Measurements from ENCODE around the gene FST.

Gene FST

DNA sequence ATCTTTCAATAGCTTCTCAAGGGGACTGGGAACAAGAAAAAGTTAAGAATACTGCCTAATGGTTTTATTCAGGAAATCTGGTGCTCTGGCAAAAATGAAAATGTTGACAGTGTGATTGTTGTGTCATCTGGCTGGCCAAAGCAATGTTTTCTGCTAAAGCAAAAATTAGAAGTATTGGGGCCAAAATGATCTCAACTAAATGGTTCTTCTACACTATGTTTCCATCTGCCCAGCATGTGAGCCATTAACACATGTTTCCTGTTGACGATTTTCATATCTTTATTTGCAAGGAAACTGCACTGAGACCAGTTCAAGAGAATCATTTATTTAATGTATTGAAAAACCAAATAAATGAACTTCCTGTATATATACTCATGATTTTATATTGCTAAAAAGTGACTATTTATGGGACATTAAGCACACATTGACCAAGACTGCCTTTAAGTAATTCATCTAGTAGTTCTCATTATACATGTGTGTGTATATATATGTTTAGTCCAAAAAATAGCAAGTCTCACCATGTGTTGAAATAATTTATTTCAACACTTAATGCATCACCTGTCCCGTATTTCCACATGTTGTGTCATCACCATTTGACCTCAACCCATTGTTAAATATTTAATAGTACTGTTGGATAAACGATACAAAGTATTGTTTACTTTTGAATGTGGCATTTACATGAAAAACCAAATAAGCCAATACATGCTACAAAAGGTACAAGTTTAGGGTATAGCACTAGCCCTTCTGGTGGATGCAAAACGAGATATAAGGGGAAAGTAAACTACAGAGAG is 7.5 kb upstream of the FST start:
- DNase-seq (ENCODE audit: low read depth): no peak
- H3K4me3 ChIP-seq (ENCODE audit: low read depth, low read length): no peak overlapping the region

DNA sequence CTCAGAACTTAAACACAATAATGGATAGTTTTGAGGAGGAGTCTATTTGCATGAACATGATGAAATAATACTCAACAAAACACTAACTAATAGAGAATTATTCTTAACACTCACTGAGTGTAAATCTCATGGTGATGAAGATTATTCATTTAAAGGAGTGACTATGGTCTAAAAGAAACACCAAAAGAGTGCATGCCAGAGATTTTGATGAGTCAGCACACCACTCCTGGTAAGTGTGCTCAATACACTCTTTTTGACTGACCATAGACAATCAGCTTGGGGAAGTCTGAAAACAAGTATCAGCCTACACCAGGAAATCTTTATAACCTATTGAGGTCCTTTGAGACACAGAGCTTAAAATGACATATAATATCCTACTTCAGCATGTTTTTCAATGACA is 6.8 kb upstream of the FST start:
- TF ChIP-seq, protein P1, sequence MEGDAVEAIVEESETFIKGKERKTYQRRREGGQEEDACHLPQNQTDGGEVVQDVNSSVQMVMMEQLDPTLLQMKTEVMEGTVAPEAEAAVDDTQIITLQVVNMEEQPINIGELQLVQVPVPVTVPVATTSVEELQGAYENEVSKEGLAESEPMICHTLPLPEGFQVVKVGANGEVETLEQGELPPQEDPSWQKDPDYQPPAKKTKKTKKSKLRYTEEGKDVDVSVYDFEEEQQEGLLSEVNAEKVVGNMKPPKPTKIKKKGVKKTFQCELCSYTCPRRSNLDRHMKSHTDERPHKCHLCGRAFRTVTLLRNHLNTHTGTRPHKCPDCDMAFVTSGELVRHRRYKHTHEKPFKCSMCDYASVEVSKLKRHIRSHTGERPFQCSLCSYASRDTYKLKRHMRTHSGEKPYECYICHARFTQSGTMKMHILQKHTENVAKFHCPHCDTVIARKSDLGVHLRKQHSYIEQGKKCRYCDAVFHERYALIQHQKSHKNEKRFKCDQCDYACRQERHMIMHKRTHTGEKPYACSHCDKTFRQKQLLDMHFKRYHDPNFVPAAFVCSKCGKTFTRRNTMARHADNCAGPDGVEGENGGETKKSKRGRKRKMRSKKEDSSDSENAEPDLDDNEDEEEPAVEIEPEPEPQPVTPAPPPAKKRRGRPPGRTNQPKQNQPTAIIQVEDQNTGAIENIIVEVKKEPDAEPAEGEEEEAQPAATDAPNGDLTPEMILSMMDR (conservative IDR thresholded peaks at IDR 0.05; ENCODE audit: low read depth, low read length): no peak
- no peak for DNase-seq (ENCODE audit: low read depth)
- H3K4me3 ChIP-seq (ENCODE audit: low read depth, low read length): no peak overlapping the region

More for the DNA sequence above, 7.5 kb upstream of the FST start:
- TF ChIP-seq, protein P1 (conservative IDR thresholded peaks at IDR 0.05; ENCODE audit: low read depth, low read length): no peak

DNA sequence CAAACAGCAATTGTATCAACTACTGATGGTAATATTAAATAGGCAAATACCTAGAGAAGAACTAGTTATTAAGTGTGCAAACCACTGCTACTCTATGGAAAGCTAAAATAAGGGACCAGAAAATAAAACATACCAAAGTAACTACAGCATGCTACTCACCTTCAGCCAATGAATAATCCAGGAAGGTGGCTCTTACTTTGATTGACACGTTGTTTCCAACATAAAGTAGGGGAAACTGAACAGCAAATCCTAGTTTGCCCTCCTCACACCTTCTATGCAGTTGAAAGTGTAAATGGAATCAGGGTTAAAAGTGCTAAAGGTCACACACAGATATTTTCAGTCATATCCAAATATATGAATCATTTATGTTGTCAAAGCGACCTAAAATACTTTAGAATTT is 5.1 kb upstream of the FST start:
- DNase-seq (ENCODE audit: low read depth): no peak
- TF ChIP-seq, protein P1 (conservative IDR thresholded peaks at IDR 0.05; ENCODE audit: low read depth, low read length): no peak
- H3K4me3 ChIP-seq (ENCODE audit: low read depth, low read length): no peak overlapping the region

DNA sequence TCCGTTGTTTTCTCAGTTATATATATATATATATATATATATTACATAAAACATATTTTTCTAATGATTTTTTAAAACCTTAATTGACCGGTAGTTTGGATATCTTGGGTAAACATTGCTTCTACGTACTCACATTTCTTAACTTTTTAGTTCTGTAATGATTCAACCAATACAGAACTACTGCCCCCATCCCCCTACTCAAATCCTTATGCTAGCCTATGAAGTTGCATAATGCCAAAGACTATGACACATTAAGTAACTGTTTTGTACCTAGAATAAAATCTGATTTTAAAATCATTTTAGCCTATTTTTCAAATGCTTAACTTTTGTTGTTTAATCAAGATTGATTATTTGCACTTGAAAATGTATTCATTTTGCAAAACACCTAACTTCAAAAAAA is 4.4 kb upstream of the FST start:
- TF ChIP-seq, protein P1 (conservative IDR thresholded peaks at IDR 0.05; ENCODE audit: low read depth, low read length): no peak
- H3K4me3 ChIP-seq (ENCODE audit: low read depth, low read length): no peak overlapping the region
- DNase-seq (ENCODE audit: low read depth): no peak

DNA sequence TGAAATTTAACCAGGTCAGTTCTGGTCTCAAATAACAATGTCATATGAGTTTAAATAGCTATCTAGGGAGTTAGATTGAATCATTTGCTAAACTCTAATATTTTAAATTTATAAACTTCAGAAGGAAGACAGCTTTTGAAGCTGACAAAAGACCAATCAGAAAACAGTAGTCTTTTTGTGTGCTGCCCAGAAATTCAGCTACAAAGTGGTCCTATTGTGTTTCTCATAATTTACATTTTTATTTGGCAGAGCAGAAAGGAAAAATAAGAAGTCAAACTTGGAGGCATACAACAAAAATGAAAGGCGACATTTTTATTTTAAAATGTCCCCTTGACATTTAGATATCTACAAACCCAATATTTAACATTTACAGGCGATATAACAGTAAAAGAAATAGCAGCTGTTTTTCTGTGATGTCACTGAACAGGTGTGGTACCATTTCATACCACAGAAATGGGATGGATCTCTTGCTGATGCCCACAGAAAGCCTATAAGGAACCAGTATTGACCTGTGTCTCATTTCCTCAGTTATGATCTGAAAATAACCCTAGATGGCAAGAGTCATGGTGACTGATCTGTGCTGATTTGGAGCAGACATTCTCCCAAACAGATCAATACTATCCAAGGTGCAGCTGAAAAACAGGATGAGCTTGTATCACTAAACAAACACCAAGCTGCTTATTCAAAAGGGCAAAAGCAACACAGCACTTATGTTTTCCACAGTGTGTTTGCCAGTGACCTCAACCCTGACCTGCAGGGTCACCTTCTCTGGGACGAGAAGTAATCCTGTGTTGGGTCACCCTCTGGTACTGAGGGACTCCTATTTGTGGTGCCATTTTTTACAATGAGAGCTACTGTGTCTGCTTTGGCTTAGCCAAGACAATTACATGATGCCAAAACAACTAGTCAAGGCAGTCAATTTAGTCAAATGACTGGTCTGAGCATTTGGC is 3.6 kb upstream of the FST start:
- TF ChIP-seq, protein P1 (conservative IDR thresholded peaks at IDR 0.05; ENCODE audit: low read depth, low read length): no peak
- DNase-seq (ENCODE audit: low read depth): no peak
- no peak overlapping the region for H3K4me3 ChIP-seq (ENCODE audit: low read depth, low read length)

DNA sequence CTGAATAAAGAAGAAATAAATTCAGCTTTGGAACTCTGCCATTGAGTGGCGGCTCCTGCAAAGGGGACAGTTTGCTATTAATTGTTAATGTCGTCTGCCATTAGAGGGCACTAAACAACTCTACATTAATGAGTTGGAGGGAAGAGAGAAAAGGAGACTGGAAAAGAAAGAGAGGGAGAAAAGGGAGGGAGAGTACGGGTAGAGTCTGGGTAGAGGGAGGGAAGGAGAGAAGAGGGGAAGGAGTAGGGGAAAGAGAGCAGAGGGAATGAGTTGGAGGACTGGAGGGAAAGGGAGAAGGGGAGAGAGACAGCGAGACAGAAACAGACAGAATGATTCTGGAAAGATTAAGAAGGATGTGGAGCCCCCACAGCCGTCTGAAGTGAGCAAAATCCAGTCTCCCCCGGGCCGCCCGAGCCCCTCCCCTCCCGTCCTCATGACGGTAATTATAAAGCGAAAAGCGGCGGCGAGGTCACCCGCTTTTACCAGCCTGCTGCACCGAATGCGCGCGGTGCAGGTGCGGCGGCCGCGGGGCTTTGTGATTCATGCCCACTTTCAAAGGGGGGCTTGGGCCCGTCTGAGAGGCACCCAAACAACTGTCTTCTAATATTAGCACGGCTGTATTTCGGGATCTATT is 1.9 kb upstream of the FST start:
- TF ChIP-seq, protein P1 (conservative IDR thresholded peaks at IDR 0.05; ENCODE audit: low read depth, low read length): peak; percentile 65
- DNase-seq (ENCODE audit: low read depth): peak; percentile 66
- H3K4me3 ChIP-seq (ENCODE audit: low read depth, low read length): peak overlapping the region; percentile 77
